GM18867 (cell line): ENCODE data around the gene MEN1.

ENCODE experiments used
- ATAC-seq: cut with Tn5 transposase; IDR thresholded peaks from one replicate; pipeline ENCODE4 v1.9.1; 2021; ENCODE audit warnings: mild to moderate bottlenecking, moderate library complexity; ENCODE audit not compliant: unreplicated experiment

MEN1 gene

DNA sequence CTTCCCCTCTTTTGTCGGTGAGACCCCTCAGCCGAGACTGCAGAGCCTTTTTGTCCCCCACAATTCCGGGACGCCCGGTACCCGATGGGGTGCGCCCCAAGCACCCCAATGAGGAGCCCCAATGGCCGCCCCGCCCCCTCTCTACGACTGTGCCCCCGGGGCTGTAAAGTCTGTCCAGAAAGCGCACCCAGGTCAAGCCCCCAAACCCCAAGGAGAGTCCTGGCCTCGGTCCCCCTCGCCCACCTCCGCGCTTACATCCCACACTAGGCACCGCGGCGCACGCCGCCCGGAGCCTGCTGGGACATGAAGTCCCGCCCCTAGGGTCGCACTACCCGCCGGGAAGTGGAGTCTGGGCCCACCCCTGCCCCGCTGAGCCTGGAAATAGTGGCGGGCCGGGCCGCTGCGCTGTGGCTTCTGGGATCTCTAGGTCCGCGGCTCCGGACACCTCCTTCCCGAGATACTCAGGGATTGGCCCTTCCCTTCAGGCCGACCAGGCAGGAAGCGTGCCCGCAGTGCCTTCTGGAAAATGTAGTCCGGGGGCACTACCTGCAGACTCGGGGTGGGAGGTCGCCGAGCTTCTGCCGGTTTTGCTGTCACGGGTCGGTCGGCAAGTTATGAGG, at the start of gene MEN1:
Gene MEN1, minus strand, starts transcription at position 281 of the 620 bp plus-strand sequence. CDS start 442 bp downstream, outside the sequence.
- ATAC-seq = peak; percentile 60

DNA sequence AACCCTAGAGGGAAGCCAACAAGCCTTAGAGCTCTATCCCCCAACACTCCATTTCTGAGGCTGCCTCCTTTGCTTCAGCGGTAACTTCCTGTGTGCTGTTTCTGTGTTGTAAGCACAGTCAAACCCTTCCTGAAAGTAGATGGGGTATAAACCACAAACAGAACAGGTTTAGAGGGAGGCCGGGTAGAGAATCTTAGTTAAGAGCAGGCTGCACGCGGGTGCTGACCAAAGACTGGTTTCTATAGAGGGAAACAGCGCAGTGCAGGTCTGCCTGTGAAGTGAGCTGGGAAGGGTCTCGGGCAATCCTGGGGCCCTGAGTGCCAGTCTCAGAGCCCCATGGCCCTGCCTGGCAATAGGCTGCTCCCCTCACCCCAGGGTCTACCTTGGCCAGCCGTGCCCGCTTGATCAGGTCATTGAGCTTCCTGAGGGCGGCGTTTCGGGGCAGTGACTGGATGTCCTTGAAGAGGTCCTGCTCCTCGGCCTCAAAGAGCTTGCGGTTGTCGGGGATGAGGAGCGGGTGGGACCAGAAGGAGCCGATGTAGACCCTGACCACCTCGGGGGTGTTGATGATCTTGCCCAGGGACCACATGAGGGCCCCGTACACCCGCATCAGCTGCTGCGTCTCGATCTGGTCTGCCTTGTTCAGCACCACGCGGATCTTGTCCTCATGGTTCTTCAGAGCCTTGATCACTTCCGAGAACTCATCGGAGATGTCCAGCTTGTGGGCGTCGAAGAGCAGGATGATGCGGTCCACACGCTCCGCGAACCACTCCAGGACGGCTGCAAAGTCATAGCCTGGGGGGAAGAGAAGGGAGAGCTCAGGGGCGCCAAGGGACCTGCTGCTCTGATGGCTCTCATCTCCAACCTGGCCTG, 49.4 kb upstream of the MEN1 start:
- ATAC-seq = peak; percentile 77

DNA sequence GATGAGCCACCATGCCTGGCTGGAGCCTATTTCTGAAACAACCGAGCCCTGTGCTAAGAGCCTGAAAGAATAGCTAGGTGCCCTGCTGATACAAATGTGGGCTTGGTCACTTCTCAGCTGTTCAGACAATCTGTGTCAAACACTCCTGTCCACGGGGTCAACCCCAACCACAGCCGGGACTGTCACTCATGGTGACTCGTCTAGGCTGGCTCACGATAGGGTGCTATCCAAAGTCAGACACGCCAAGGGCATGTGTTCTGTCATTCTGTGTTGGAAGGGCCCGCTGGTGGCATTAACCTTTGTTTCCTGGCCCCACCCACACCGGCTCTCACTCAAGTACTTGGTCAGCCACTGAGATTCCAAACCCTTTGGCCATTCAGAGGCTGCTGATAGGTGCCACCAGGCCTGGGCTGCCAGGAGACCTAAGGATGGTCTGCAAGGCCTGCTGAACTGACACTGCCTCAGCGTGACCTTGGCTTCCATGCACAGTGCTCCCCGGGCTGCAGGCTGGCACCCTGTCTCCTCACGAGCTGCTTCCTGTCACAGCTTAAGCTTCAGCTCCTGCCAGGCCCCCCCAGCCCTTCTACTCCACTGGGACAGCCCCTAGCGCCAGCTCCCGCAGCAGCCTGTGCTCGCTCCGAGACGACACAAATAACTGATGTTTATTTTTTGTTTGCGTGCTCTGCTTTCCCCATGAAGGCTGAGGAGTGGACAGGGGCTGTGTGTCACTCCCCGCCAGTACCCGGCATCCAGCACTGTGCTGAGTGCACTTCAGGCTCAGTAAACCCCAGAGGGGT, 48.3 kb upstream of the MEN1 start:
- ATAC-seq = no peak

DNA sequence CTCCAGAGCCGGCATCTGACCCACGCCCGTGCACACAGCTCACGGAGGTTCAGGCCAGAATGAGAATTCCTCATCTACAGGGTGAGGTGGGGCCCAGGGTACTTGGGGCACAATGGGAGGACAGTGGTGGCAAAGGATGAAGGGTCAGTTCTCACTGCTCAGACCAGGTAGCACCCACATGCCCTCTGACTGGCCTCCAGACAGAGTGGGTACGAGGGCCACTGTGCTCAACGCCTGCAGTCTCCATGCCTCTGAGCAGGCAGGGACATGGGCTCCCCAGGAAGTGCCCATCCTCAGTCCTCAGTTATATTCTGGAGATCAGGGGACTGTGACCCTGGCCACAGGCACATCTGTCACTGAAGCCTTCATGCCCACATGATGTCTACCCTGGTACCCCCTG, 47.1 kb upstream of the MEN1 start:
- no peak for ATAC-seq

DNA sequence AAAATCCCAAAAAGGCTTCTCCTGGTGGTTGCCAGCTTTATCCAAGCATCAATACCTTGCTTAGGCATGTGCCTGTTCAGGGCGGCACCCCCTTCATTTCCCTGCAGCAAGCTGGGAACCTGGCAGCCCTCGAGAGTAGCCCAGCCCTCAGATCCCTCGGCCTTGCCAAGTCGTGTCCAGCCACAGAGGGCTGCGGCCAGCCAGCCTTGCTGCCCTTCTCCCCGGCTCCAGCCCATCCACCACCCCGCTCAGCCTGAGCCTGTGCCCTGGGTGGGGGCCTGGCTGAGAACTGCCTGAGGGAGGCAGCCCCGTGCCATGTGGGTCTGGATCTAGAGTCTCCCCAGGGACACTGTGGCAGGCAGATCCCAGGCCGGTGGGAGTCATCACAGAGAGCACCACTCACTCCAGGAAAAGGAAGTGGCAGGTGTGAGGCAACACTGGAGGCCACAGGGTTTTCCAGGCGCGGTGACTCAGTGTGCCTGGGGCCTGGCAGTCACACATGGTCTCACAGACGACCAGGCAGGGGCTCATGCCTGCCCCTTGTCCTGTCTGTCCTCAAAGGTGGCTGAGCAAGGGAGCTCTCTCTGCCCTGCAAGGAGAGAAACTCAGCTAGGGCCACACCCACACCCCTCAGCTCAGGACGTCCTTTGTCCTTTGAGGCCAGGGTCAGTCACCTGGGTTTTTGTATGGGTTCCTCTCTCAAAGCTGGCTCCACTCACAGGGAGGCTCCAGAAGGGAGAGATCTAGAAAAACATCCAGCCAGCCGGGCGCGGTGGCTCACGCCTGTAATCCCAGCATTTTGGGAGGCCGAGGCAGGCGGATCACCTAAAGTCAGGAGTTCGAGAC, 46.3 kb upstream of the MEN1 start:
- ATAC-seq = no peak

DNA sequence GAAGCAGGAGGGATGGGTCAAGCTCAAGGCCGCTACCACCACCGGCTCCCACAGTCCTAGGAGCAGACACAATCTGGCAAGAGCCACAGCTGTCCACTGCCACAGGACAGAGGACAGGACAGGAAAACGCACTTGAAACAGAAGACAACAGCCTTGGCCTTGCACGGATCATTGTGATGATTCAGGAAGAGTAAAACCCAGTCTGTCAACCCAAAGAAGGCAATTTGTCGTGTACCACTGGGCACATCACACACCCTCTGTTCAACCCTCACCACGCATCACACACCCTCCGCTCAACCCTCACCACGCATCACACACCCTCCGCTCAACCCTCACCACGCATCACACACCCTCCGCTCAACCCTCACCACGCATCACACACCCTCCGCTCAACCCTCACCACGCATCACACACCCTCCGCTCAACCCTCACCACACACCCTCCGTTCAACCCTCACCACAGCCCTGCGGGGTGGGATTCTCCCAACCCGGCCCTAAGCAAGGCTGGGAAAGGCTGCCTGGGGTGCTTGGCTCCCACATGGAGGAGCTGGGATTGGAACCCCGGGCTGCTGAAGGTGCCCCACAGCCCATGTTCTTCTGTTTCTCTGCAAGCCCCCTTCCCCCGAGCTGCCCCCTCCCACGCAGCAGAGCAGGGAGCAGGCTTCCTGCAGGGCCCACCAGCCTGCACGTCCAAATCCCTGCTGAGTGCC, 45.4 kb upstream of the MEN1 start:
- no peak for ATAC-seq

DNA sequence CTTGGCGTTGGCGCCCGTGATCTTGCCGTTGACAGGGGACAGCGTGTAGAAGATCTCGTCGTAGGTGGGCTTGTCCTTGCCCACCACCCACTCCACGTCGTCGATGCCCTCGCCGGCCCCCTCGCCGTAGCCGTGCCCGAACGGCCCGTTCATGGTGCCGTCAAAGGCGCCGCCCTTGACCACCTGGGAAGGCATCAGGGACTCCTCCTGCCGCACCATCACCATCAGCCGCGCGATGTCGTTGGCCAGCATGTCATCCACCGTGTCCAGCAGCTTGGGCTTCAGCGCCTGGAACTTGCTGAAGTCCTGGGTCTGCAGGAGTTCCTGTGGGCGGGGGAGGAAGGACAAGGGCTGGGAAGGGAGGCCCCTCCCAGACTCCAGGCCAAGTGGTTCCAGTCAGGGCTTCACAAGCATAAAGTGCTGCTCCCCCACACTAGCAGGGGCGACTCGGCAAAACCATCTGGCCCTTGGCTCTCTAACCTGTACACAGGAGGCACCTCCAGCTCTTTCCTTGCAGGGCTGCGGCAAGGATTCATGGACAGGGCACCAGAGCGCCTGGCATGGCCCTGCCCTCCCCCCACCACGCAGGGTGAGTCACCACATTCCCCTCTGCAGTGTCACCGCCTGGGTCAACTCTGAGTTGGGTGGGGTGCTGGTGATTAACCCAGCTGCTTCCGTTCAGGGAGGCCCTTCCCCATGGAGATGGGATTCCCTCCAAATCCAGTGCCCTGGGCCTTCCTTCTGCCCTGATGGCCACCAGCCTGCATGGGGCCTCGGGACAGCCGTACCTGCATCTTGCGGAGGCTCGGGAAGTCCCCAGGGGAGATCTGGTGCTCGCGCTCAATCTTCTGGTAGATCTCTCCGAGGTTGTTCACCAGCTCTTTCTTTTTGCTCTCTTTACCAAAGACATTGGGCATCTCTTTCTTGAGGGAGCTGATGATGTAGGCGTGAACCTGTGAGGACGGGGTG, 44.5 kb upstream of the MEN1 start:
- no peak for ATAC-seq

DNA sequence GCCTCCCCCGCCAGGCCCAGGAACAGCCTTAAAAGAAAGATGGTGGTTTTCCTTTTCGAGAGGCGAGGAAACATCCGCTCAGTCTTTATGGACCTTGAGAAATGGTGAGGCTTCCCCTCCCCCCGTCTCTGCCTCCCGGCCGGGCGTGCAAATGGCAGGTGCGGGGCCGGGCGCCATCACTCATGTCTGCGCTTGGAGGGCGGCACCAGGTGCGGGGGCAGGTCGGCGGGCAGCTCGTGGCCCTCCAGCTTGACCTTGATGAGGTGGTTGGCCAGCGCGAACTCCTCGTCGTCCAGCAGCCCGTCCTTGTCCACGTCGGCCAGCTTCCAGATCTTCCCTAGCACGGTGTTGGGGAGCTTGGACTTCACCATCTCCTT, 43.8 kb upstream of the MEN1 start:
- no peak for ATAC-seq

DNA sequence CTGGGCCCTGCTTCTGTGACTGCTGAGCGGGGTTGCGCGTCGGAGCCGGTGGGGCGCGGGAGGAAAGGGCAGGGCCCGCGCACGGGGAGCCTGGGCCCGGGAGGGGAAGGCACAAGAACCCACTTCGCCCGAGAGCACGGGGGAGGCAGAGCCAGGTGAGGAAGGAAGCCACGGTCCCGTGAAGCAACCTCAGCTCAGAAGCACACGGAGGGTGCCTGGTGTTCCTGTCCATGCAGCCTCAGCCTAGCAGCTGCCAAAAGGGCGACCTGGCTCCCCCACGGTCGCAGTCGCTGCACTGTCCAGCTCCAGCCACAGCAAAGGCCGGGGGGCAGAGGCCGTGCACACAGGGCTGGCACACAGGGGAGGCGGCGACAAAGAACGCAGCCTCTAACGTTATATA, 43.4 kb upstream of the MEN1 start:
- ATAC-seq = no peak

DNA sequence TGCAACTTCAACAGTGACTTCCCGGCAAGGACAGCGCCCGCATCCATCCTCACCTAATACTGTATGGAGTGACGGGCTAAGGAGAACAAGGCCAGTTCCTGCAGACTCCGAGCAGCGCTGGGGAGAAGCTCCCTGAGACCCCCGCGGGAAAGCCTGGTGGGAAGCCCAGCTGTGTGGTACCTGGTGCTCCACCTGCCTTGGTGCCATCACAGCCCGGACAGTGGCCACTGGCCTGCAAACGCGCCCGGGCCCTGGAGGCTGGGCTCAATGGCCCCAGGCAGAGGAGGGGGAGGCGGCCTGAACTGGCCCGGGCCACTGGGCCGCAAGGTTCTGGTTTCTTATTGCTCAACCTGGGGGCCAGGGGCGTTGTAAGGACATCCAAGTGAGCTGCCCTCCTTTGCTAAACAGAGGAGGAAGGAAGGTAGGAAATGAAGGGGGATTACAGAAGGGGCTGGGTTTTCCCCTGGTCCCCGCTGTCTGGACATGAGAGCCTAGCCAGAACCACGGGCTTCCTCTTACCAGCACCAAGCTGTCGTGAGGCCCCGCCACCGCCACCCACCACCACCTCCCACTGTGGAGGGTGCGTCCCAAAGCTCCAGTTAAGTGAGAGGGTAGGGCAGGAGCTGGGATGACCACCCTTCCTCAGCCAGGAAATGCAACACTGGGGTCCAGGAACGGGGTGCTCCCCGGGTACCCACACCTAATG, 42.6 kb upstream of the MEN1 start:
- ATAC-seq = no peak

DNA sequence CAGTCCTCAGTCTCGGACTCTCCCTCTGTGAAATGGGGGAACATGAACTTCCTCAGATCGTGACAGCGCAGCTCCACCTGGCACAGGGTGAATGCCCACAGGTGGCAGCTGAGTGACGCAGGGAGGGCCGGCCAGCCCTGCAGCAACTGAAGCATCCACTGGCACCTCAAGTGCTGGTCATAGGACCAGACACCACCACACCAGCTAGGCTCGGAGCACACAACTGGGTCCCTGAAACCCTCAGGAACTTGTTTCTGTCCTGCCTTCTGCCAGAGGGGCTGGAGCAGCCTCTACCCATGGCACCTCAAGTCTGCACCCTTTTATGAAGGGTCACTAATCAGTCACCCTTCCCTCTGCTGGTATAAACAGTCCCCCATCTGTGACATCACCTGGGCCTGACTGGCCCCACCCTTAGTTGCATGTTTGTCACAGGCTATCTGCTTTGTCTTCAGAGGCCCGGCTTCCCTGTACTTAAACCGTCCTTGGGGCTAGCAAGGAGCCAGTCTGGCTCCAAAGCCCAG, 41.5 kb upstream of the MEN1 start:
- ATAC-seq = peak; percentile 20

DNA sequence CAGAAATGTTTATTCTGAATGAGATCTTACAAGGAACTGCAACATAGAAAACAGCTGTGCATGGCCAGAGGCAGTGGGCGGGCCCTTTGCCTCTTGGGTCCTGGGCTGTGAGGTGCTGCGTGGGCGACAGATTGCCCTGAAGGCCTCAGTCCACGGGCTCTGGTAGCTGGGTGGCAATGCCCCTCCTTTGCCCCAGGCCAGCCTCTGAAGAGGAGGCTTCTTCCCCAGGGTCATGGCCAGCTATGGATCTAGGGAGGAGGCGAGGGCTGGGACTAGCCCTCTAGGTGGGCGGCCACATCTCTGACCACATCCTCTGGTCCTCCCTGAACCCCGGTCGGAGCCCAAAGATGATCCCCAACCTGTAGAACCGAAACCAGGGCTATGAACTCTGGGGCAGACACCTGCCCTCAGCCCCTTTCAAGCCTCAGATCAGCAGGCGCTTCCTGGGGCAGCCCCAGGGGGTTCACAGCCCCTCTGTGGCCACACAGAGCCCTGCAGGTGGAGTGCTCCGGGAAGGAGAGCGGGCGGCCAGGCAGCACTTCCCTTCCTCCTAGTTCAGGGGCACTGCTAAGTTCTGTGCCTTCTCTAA, 40.7 kb upstream of the MEN1 start:
- ATAC-seq = peak; percentile 61

DNA sequence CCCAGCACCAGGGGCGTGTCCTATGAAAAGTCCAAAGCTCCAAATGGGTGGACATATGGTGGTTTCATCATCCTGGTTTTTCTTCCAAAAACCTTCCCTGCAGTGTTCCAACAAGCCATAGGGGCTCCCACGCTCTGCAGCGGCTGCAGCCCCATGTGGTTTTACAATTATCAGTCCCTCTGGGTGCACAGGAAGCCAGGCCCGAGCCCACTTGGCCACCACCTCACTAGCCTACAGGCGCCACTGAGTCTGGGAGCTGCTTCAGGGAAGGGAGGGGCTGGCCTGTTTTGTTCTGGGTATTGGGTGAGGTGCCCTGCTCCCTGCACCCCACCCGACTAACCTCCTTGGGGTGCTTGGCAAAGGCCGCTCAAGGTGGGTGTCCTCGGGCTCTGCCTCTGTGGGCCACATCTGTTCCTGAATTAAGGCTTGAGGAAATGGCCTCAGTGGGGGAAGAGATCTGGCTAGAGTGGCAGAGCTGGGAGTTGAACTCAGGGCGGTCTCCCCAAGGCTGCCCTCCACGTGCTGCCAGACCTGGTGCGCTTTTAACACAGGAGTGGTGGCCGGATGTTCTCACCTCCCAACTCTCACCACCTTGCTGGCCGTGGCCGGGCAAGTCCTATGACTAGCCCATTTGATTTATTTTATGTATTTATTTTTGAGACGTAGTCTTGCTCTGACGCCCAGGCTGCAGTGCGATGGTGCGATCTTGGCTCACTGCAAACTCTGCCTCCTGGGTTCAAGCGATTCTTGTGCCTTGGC, 39.4 kb upstream of the MEN1 start:
- ATAC-seq = no peak

DNA sequence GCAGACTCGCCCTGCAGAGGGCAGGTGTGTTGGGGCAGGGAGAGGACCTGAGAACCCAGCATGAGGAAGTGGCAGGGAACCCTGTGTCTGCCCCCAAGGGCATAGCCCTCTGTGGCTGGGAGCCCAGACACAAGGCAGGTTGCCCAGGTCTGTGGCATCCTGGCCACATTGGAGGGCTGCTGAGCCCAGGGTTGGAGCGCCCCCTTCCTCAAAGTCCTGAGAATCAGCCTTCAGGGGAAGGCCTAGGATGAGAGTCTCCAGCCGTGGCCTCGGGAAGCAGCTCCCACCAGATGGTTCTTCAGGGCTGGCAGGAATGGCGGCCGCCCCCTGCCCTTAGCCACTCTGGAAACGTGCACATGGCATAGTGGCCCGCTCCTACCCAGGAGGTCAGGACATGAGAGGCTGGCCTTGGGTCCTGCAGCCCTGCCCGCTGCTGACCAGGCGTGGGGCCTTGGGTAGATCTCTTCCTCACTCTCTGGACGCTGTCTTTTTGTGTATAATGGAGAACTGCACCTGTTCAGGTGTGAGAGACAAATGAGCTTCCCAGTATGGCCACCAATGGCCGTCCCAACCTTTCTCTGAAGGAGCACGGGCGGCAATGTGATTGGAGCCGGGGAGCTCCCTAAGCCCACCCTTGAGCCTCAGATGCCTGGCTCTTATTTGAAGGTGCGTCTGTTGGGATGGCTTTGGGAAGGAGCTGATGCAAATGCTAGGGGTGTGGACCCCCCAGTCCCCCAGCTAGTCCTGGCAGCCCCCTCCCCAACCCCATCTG, 38.7 kb upstream of the MEN1 start:
- no peak for ATAC-seq

DNA sequence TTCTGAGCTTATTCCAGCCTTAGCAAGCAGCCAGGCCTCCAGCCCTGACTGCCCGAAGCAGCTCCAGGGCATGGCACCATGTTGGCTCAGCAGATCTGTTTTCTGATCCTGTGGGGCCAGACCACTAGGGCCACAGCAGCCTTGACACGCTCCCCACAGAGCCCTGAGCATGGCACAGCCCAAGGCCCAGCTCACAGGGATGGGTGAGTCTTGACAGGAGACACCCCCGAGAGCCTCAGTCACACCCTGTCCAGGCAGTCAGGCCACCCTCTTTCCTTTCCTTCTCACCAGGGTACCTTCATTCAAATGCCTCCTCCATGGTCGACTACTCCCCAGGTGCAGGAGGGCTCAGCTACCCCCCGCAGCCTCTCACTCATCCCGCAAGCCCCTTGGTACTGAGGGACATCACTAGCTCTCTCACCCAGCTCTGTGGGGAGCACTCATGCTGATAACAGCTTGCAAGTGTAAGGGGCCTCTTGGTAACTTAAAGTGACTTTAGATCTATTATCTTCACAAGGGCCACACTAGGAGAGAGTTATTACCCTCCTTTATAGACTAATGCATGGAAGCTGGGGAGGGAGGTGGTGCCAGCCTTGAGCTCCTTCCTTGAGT, 38.0 kb upstream of the MEN1 start:
- no peak for ATAC-seq
